Uterus (tissue), 2 donors: ENCODE data around the gene HAVCR1.

ENCODE experiments used
- CTCF ChIP-seq, 4 experiments: fragments of 200-600 bp in 2 of 4; fragments of 450-650 bp in 2 of 4; sonication (generic) in 2 of 4; IDR thresholded peaks; one replicate each; pipeline ENCODE4 v1.5.1; 2016 to 2019; ENCODE audit warnings: antibody characterized with exemption in 4 of 4, mild to moderate bottlenecking in 2 of 4, moderate library complexity in 1 of 4
- POLR2A ChIP-seq, 2 donors: fragments of 450-650 bp; IDR thresholded peaks; one replicate each; pipeline ENCODE4 v1.6.1; 2016; ENCODE audit warnings: antibody characterized with exemption in 2 of 2, mild to moderate bottlenecking in 1 of 2, moderate library complexity in 1 of 2

GRCh38 chr5:157033071-157033583 is 25.8 kb downstream of the HAVCR1 start:
- TF ChIP-seq CTCF (IDR thresholded peaks at IDR 0.05) (no peak), POLR2A (IDR thresholded peaks at IDR 0.05) (no peak)
